HFFc6 (cell line): Measurements from ENCODE around the gene SIRPA. TPM values are rescaled to one million over a fixed set of nuclear protein-coding genes. Genes with fewer than 3 reads are reported as not detected.

ENCODE experiments used
- DNase-seq: peaks from one replicate; pipeline ENCODE4 v3.0.0-alpha.2; 2018
- H3K27ac Mint-ChIP-seq: 2 replicates; pipeline ENCODE4 v1.8.0; 2020; ENCODE audit warnings: mild to moderate bottlenecking, mixed read lengths
- H3K27me3 Mint-ChIP-seq: 2 replicates; pipeline ENCODE4 v1.8.0; 2021; ENCODE audit warnings: mild to moderate bottlenecking, moderate library complexity, mixed read lengths; ENCODE audit not compliant: insufficient read depth
- H3K36me3 Mint-ChIP-seq: 2 replicates; pipeline ENCODE4 v1.8.0; 2021; ENCODE audit warnings: low read depth, mixed read lengths
- H3K4me1 Mint-ChIP-seq: 2 replicates; pipeline ENCODE4 v1.8.0; 2020; ENCODE audit warnings: low read depth, mixed read lengths
- H3K4me3 Mint-ChIP-seq: 2 replicates; pipeline ENCODE4 v1.8.0; 2020; ENCODE audit warnings: mild to moderate bottlenecking, moderate library complexity, mixed read lengths
- H3K9me3 Mint-ChIP-seq: 2 replicates; pipeline ENCODE4 v1.8.0; 2020; ENCODE audit warnings: mild to moderate bottlenecking, mixed read lengths
- CTCF ChIP-seq: fragments of 200-600 bp; sonication (generic); IDR thresholded peaks from 2 replicates; pipeline ENCODE4 v1.5.0; 2021; ENCODE audit warnings: antibody characterized with exemption, mild to moderate bottlenecking
- total RNA-seq, 6 experiments: library from RNA; stranded (reverse); fragmentation: NEBNext Ultra II Directional; extraction: Animal tissue kit (Norgen Biotek cat#: 25700); gene quantifications; 2 replicates in 1 of 6; 3 replicates in 5 of 6; pipeline ENCODE4 v1.2.3, GENCODE V29; 2021

The SIRPA gene
- total RNA-seq, 6 experiments from 2014 or later: 44.0 to 66.2 (median 47.5) TPM

GRCh38 chr20:1882026-1882425, 13.2 kb upstream of the SIRPA start:
- TF ChIP-seq CTCF: no peak
- peaks cover 12% of the 10 kb centered on the region for H3K4me1 Mint-ChIP-seq
- H3K9me3 Mint-ChIP-seq: no peaks in the 10 kb centered on the region

GRCh38 chr20:1883986-1884385, 11.2 kb upstream of the SIRPA start:
- no peak for DNase-seq
- H3K4me3 Mint-ChIP-seq: no peak overlapping the region; the same call in 1 of the 2 replicates
- TF ChIP-seq CTCF: no peak
- H3K9me3 Mint-ChIP-seq: no peaks in the 10 kb centered on the region
- peaks cover 16% of the 10 kb centered on the region for H3K27me3 Mint-ChIP-seq
- H3K4me1 Mint-ChIP-seq: peaks cover 12% of the 10 kb centered on the region
- no peak overlapping the region for H3K27ac Mint-ChIP-seq
- no peaks in the 10 kb centered on the region for H3K36me3 Mint-ChIP-seq

More at GRCh38 chr20:1882026-1882425, 13.2 kb upstream of the SIRPA start:
- Mint-ChIP-seq H3K36me3 (no peaks in the 10 kb centered on the region), H3K27ac (no peak overlapping the region), H3K27me3 (peaks cover 22% of the 10 kb centered on the region), H3K4me3 (no peak overlapping the region)
- DNase-seq: no peak

- Mint-ChIP-seq H3K27me3 (peaks cover 14% of the 10 kb centered on the region), H3K9me3 (no peaks in the 10 kb centered on the region), H3K36me3 (no peaks in the 10 kb centered on the region), H3K4me3 (no peak overlapping the region), H3K4me1 (peaks cover 7% of the 10 kb centered on the region), H3K27ac (no peak overlapping the region)
- TF ChIP-seq CTCF: no peak
- DNase-seq: no peak
Measured at GRCh38 chr20:1885254-1885653, 10.0 kb upstream of the SIRPA start.

GRCh38 chr20:1885940-1886693, 9.1 kb upstream of the SIRPA start:
- H3K4me1 Mint-ChIP-seq: peaks cover 7% of the 10 kb centered on the region
- peaks cover 9% of the 10 kb centered on the region for H3K27me3 Mint-ChIP-seq
- no peak for DNase-seq

GRCh38 chr20:1887321-1887720, 7.9 kb upstream of the SIRPA start:
- H3K27ac Mint-ChIP-seq: no peak overlapping the region
- no peak for TF ChIP-seq CTCF
- H3K4me3 Mint-ChIP-seq: no peak overlapping the region
- H3K9me3 Mint-ChIP-seq: no peaks in the 10 kb centered on the region
- H3K27me3 Mint-ChIP-seq: peaks cover 9% of the 10 kb centered on the region
- no peaks in the 10 kb centered on the region for H3K36me3 Mint-ChIP-seq
- H3K4me1 Mint-ChIP-seq: peaks cover 7% of the 10 kb centered on the region
- no peak for DNase-seq

More at GRCh38 chr20:1885940-1886693, 9.1 kb upstream of the SIRPA start:
- Mint-ChIP-seq H3K4me3 (no peak overlapping the region), H3K27ac (no peak overlapping the region), H3K9me3 (no peaks in the 10 kb centered on the region), H3K36me3 (no peaks in the 10 kb centered on the region)
- no peak for TF ChIP-seq CTCF
